Natural killer cell (primary cell): ENCODE data around the gene VPS13D. TPM values are rescaled to one million over a fixed set of nuclear protein-coding genes. Genes with fewer than 3 reads are reported as not detected.
A peak's percentile ranks its signal among the peaks of the same experiment; 100 is the strongest.

ENCODE experiments used
- ATAC-seq, 3 donors: fragments of 150-1000 bp in 2 of 3; fragments of 200-7000 bp in 1 of 3; cut with Tn5 transposase; 1 replicate in 1 of 3; 2 replicates in 2 of 3; pipeline ENCODE4 v1.10.0; 2021; ENCODE audit warnings: mild to moderate bottlenecking in 2 of 3, moderate library complexity in 2 of 3
- DNase-seq, 2 donors: peaks; one replicate each; pipeline versions ENCODE4 v3.0.0 to v3.0.0-alpha.2; 2013 to 2021; ENCODE audit warnings: mixed read lengths in 1 of 2
- H3K27ac ChIP-seq: one replicate; pipeline ENCODE4 v1.5.1; 2013; ENCODE audit warnings: mild to moderate bottlenecking, low read length
- H3K27me3 ChIP-seq: one replicate; pipeline ENCODE4 v1.6.1; 2013; ENCODE audit warnings: low read length; ENCODE audit not compliant: control insufficient read depth, insufficient read depth
- H3K36me3 ChIP-seq: one replicate; pipeline ENCODE4 v1.6.1; 2013; ENCODE audit warnings: low read length; ENCODE audit not compliant: control insufficient read depth, insufficient read depth
- H3K4me1 ChIP-seq: one replicate; pipeline ENCODE4 v1.6.1; 2013; ENCODE audit warnings: low read length; ENCODE audit not compliant: control insufficient read depth, insufficient read depth
- H3K4me3 ChIP-seq: one replicate; pipeline ENCODE4 v1.5.1; 2013; ENCODE audit warnings: low read length
- H3K9me3 ChIP-seq: one replicate; pipeline ENCODE4 v1.6.1; 2013; ENCODE audit warnings: low read length; ENCODE audit not compliant: control insufficient read depth, insufficient read depth
- H3K27ac Mint-ChIP-seq, 2 donors: one replicate each; pipeline ENCODE4 v1.8.0; 2022; ENCODE audit warnings: mild to moderate bottlenecking in 2 of 2, mixed read lengths in 2 of 2, moderate library complexity in 1 of 2
- H3K27me3 Mint-ChIP-seq, 2 donors: one replicate each; pipeline ENCODE4 v1.8.0; 2022; ENCODE audit warnings: low read depth in 2 of 2, mixed read lengths in 2 of 2
- H3K36me3 Mint-ChIP-seq: one replicate; pipeline ENCODE4 v1.8.0; 2022; ENCODE audit warnings: mixed read lengths
- H3K4me1 Mint-ChIP-seq, 2 donors: one replicate each; pipeline ENCODE4 v1.8.0; 2022; ENCODE audit warnings: mixed read lengths in 2 of 2
- H3K4me3 Mint-ChIP-seq: one replicate; pipeline ENCODE4 v1.8.0; 2022; ENCODE audit warnings: mild to moderate bottlenecking, moderate library complexity, mixed read lengths
- H3K9me3 Mint-ChIP-seq, 2 donors: one replicate each; pipeline ENCODE4 v1.8.0; 2022; ENCODE audit warnings: mixed read lengths in 2 of 2
- CTCF ChIP-seq: fragments of 200-600 bp; IDR thresholded peaks from one replicate; pipeline ENCODE4 v1.8.0; 2022; ENCODE audit warnings: antibody characterized with exemption
- WGBS: methylation state at CpG from one replicate; pipeline ENCODE4 v1.1.7; 2013; ENCODE audit warnings: missing lambda C conversion rate; ENCODE audit not compliant: insufficient coverage; 5-methylcytosine and 5-hydroxymethylcytosine counted together
- intact Hi-C: fragments of 100-400 bp; cut with micrococcal nuclease; formaldehyde crosslinking; loops from one replicate; pipeline ENCODE4 v1.14.2; 2022
- total RNA-seq, 4 donors: library from RNA; stranded (reverse); fragments of 120-200 nt in 1 of 4; gene quantifications; one replicate each; pipeline versions ENCODE4 v1.2.3 to v1.2.4, GENCODE V29; 2013 to 2022

VPS13D gene
- total RNA-seq, 3 donors from 2014 or later (not counting 1 experiment from before 2014, with no cell fraction given), result 66.3 to 94.0 (median 81.7) TPM

GRCh38 chr1:12413664-12414410 lies 184.0 kb downstream of the VPS13D start:
- Histone ChIP-seq H3K27me3 (no peaks in the 10 kb centered on the region), H3K36me3 (peaks cover 32% of the 10 kb centered on the region), H3K27ac (no peak overlapping the region), H3K9me3 (no peaks in the 10 kb centered on the region), H3K4me3 (no peak overlapping the region), H3K4me1 (no peaks in the 10 kb centered on the region)
- no peak overlapping the region for H3K4me3 Mint-ChIP-seq
- peaks cover 29% of the 10 kb centered on the region for H3K36me3 Mint-ChIP-seq
- DNase-seq (no peak), ATAC-seq (no peak)
- H3K27me3 Mint-ChIP-seq, result no peaks in the 10 kb centered on the region
- intact Hi-C loops, result no loop called here
- H3K9me3 Mint-ChIP-seq, result peaks cover 0 to 6% of the 10 kb centered on the region in 2 donors
- H3K4me1 Mint-ChIP-seq, result peaks cover 0 to 5% of the 10 kb centered on the region in 2 donors
- H3K27ac Mint-ChIP-seq, result no peak overlapping the region
- WGBS, result over 99% methylated on average over 6 of the region's 7 CpGs
- TF ChIP-seq CTCF, result no peak

GRCh38 chr1:12414444-12415018 lies 184.7 kb downstream of the VPS13D start:
- intact Hi-C loops, result no loop called here

GRCh38 chr1:12415038-12415466 lies 185.2 kb downstream of the VPS13D start:
- no peaks in the 10 kb centered on the region for H3K9me3 ChIP-seq
- 77% methylated on average over 5 of the region's 5 CpGs for WGBS
- Mint-ChIP-seq H3K36me3 (peaks cover 24% of the 10 kb centered on the region), H3K9me3 (peaks cover 0 to 3% of the 10 kb centered on the region in 2 donors), H3K27ac (peak overlapping the region in 1 of 2 donors; percentile 1), H3K4me3 (no peak overlapping the region), H3K27me3 (no peaks in the 10 kb centered on the region), H3K4me1 (peaks cover 3 to 10% of the 10 kb centered on the region in 2 donors)
- H3K4me3 ChIP-seq, result no peak overlapping the region
- no peaks in the 10 kb centered on the region for H3K4me1 ChIP-seq
- no peak for TF ChIP-seq CTCF
- peaks cover 31% of the 10 kb centered on the region for H3K36me3 ChIP-seq
- intact Hi-C loops, result no loop called here
- no peak overlapping the region for H3K27ac ChIP-seq
- DNase-seq (no peak), ATAC-seq (no peak)
- H3K27me3 ChIP-seq, result no peaks in the 10 kb centered on the region

More at GRCh38 chr1:12414444-12415018, 184.7 kb downstream of the VPS13D start:
- peaks cover 34% of the 10 kb centered on the region for H3K36me3 ChIP-seq
- no peaks in the 10 kb centered on the region for H3K27me3 ChIP-seq
- Mint-ChIP-seq H3K9me3 (peaks cover 0 to 6% of the 10 kb centered on the region in 2 donors), H3K4me1 (peaks cover 0 to 5% of the 10 kb centered on the region in 2 donors), H3K27me3 (no peaks in the 10 kb centered on the region), H3K36me3 (peaks cover 29% of the 10 kb centered on the region), H3K27ac (no peak overlapping the region), H3K4me3 (no peak overlapping the region)
- TF ChIP-seq CTCF, result no peak
- no peaks in the 10 kb centered on the region for H3K9me3 ChIP-seq
- no peak overlapping the region for H3K27ac ChIP-seq
- no peaks in the 10 kb centered on the region for H3K4me1 ChIP-seq
- no peak for DNase-seq
- no peak overlapping the region for H3K4me3 ChIP-seq
- 89% methylated on average over 1 of the region's 2 CpGs for WGBS
- no peak for ATAC-seq
